IPS DF 19.7 (cell line): Measurements from ENCODE around the gene NRG2.

Experiments used
- DNase-seq: peaks from one replicate; pipeline ENCODE4 v3.0.0-alpha.2; 2013; ENCODE audit warnings: low read depth, low spot score

Gene NRG2

DNA sequence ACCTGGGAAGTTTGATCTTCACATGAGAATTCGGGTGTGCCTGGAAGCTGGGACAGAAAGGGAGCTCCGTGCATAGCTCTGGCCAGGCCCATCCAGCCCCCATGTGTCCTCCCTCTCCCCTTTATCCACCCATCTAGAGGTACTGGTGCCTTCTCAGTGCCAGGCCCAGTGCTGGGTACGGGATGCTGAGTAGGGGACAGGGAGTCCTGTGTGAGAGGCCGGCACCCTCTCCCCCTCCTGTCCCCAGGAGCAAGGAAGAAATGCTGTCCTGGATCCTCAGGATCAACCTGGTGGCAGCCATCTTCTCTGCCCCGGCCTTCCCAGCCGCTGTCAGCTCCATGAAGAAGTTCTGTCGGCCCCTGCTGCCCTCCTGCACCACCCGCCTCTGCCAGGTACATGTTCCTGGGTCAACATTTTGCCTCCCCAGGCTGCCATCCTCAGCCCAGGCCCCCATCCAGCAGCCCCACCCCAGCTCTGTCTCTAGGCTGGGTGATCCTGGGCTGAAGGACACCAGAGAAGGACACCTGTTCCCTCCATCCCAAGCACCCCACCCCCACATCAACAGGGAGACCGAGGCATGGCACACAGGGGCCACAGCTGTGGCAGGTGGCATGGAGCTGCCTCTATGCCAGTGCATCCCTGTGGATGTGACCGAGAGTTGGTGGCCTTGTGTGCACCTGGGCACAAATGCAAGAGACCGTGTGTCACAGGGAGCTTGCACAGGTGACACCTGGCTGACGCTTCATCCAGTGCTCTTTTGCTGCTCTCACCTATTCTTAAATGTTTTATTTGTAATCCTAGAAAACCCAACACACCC, 204.5 kb downstream of the NRG2 start:
- DNase-seq, result no peak

GRCh38 chr5:139837711-139838380, 205.3 kb downstream of the NRG2 start:
- no peak for DNase-seq

- no peak for DNase-seq
Measured at GRCh38 chr5:139836469-139837208, 206.5 kb downstream of the NRG2 start.

GRCh38 chr5:139835656-139836055, 207.4 kb downstream of the NRG2 start:
- no peak for DNase-seq

DNA sequence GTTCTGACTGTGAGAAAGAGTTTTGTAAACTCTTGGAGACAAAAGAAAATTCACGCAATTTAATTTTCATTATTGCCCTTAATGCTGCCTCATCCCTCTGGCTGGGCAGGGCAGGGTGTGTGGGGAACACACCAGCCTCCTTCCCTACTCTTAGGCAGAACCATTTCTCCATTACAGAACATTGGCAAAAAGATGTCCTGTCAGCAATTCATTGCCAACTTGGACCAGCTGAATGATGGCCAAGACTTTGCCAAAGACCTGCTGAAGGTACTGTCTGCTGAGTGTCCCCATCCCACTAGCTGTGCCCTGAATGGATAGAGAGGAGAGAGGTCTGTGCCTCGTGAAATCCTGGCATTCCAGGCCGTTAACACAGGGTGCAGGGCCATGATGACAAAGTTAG, 209.6 kb downstream of the NRG2 start:
- no peak for DNase-seq

- DNase-seq, result no peak
Measured at GRCh38 chr5:139831624-139832023, 211.5 kb downstream of the NRG2 start.

DNA sequence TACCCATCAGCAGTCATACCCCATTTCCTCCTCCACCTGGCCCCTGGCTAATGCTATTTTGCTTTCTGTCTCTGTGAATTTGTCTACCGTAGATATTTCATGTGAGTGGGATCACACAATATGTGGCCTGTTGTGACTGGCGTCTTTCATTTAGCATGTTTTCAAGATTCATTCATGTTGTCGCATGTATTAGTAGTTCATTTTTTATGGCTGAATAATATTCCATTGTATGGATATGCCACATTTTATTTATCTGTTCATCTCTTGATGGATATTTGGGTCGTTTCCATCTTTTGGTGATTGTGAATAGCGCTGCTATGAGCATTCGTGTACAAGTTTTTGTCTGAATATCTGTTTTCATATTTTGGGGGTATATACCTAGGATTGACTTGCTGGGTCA, 213.6 kb downstream of the NRG2 start:
- no peak for DNase-seq

DNA sequence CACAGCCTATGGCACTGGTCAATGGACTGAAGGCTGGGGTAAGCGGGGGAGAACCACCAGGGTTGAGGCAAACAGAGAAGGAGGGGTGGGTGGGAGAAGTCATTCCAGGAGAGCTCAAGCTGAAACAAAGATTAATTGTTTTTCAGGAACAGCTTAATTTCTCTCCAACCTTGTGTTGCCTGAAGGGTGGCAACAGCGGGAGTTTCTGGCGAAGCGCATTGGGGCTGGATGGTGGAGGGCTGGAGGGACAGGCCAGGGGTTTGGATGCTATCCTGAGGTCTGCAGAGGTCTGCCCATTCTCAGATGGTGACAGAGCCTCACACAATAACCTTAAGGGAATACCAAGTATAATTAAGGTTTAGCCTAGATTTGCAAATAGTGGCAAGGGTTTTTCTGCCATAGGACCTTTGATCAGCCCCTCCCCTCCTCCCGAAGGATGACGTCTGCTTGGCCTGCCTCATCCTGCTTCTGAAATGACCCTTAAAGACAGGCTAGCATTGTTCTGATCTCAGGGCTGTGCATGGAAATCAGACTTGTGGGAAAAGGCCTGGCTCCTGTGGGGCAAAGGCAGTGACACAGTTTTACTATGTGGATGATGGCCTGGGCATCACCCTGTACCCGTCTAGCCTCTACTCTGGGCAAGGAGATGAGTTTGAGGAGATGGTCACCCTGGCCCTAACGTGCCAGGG, 214.7 kb downstream of the NRG2 start:
- no peak for DNase-seq

- no peak for DNase-seq
Measured at GRCh38 chr5:139825690-139826089, 217.4 kb downstream of the NRG2 start.

DNA sequence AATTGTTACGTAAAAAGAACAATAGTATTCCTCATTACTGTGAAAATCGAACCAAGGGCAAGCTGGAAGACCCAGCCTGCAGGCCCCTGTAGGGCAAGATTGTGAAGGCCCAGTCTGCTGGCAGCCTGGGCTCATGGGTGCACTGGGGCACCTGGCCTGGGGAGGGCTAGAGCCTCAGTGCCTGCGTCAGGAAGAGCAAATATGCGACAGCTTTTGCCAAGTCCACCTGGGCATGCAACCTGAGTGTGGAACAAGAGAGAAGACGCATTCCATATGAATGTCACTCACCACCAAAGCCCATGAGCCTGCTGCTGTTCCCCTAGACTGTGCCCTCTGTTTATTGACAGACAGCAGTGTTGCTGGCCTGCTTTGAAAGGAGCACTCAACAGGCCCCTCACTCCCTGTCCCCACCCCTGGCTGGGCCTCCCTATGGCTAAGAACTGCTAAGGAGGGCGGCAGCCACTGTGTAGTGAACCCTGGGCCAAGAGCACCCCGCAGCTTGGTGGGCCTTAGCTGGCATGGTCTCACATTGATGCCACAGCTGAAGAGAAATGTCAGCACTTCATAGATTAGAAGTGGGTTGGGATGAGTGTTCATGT, 219.2 kb downstream of the NRG2 start:
- no peak for DNase-seq

DNA sequence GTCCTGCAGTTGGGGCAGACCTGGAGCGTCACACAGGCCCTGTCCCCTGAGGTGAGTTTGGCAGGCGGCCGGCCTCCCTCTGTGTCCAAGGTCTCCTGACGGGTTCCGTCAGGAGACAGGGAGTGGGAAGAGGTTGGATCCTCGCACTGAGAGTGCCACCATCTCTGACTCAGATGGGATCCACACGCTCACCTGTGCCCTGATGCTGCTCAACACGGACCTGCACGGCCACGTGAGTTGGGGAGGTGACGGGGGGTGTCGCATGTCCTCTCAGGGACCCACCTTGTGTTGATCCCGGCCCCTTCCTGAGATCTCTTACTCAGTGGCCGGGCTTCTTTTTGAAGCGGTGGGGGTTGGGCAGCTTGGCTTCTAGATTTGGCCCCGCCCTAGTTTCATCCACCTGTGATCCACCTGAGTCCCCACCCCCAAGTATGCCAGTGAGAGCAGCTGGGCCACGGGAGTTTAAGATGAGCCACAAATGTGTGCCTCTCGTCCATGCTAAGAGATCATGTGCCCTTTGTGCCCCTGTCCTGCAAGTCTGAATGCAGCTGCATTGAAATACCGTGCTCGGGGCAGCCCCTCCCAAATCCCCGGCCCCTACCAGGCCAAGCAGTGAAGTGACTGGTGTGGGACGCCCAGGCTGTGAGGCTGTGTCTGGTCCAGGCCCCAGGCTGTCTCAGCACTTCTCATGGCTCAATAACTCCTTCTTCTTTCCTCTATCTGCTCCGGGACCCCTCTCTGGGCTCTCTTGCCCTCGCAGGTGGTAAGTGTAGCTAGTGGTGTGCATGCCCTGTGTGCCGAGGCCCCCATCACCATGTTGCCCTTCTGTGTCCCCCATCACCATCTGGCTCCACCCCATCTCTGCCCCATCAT, 220.3 kb downstream of the NRG2 start:
- DNase-seq, result no peak

GRCh38 chr5:139821806-139822552, 221.1 kb downstream of the NRG2 start:
- no peak for DNase-seq

GRCh38 chr5:139820606-139821005, 222.5 kb downstream of the NRG2 start:
- no peak for DNase-seq

- DNase-seq, result no peak
Measured at GRCh38 chr5:139820130-139820529, 223.0 kb downstream of the NRG2 start.

GRCh38 chr5:139817970-139818369, 225.1 kb downstream of the NRG2 start:
- no peak for DNase-seq

DNA sequence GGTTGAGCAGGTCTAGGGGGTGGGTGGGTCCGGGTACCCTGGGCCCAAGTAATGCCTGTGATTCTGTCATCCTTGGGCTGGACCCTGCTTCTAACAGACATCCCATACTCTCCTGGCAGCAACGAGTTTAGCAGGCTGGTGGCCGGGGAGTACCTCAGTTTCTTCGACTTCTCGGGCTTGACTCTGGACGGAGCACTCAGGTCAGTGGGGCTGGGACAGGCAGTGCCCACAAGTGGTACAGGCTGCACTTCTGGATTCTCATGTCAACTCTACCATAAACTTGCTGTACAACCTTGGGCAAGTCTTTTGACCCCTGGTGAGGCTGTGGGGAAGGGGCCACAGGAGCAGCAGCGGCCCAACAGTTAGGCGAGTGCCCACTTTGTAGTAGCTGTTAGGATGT, 225.7 kb downstream of the NRG2 start:
- DNase-seq, result no peak

GRCh38 chr5:139816566-139816965, 226.5 kb downstream of the NRG2 start:
- DNase-seq, result no peak

- DNase-seq, result no peak
Measured at GRCh38 chr5:139814704-139815280, 228.3 kb downstream of the NRG2 start.

GRCh38 chr5:139814191-139814601, 228.9 kb downstream of the NRG2 start:
- DNase-seq, result no peak
